Measurements from ENCODE around the gene TUBA4A. TPM values are rescaled to one million over a fixed set of nuclear protein-coding genes. Genes with fewer than 3 reads are reported as not detected.

TUBA4A gene
- total and polyA plus RNA-seq, 7 donors: 291 to 707 (median 556) TPM

- Histone ChIP-seq H3K9me3 (no peaks in the 10 kb centered on the region), H3K4me1 (peaks cover 20% of the 10 kb centered on the region), H3K27me3 (ENCODE audit: insufficient read depth in 3 of 3, low read length in 2 of 3) (no peaks in the 10 kb centered on the region), H3K4me3 (no peak overlapping the region), H3K27ac (no peak overlapping the region), H3K36me3 (ENCODE audit: insufficient read depth in 1 of 2, low read depth in 1 of 2) (peaks cover 8 to 88% of the 10 kb centered on the region in 2 donors)
- WGBS, 3 donors: 92 to 96% (median 93%) methylated on average over 31 of the region's 31 CpGs
- intact Hi-C loops (cut with DNase I): no loop called here
- DNase-seq: no peak
- TF ChIP-seq, protein P1, sequence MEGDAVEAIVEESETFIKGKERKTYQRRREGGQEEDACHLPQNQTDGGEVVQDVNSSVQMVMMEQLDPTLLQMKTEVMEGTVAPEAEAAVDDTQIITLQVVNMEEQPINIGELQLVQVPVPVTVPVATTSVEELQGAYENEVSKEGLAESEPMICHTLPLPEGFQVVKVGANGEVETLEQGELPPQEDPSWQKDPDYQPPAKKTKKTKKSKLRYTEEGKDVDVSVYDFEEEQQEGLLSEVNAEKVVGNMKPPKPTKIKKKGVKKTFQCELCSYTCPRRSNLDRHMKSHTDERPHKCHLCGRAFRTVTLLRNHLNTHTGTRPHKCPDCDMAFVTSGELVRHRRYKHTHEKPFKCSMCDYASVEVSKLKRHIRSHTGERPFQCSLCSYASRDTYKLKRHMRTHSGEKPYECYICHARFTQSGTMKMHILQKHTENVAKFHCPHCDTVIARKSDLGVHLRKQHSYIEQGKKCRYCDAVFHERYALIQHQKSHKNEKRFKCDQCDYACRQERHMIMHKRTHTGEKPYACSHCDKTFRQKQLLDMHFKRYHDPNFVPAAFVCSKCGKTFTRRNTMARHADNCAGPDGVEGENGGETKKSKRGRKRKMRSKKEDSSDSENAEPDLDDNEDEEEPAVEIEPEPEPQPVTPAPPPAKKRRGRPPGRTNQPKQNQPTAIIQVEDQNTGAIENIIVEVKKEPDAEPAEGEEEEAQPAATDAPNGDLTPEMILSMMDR (IDR thresholded peaks at IDR 0.05): no peak
- no peak for ATAC-seq
Observed at GRCh38 chr2:219223831-219224610, 29.7 kb downstream of the TUBA4A start.

DNA sequence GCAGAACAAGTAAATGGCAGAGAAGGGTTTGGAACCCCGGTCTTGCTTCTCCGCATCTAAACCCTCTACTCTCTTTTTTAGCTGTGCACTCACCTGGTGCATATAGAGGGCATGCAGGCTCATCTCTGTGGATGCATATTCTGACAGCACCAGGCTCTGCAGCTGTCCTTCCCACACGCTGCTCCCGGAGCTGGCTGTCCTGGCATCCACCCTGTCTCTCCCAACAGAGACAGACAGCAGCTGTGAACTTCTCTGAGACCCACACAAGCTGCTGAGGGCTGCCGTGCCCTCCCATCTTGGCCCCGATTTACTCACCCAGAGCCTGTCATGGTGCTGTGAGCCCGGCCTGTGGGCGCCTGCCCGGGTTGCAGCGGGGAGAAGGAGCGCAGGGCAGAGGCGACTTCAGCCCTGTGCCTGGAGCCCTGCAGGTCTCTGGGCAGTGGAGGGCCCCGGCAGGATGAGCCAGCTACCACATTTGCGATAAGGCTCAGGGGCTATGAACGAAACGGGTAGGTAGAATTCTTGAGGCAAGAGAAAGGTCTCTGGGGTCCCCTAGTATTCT lies 31.7 kb downstream of the TUBA4A start:
- intact Hi-C loops (cut with DNase I): no loop called here

GRCh38 chr2:219220652-219221402 lies 32.9 kb downstream of the TUBA4A start:
- intact Hi-C loops (cut with DNase I): no loop called here
- H3K4me1 ChIP-seq: peaks cover 23% of the 10 kb centered on the region
- peak overlapping the region; percentile 36 for H3K27ac ChIP-seq
- H3K9me3 ChIP-seq: no peaks in the 10 kb centered on the region
- TF ChIP-seq, protein P1 (IDR thresholded peaks at IDR 0.05): no peak
- DNase-seq (no peak), ATAC-seq (no peak)
- H3K27me3 ChIP-seq (ENCODE audit: insufficient read depth in 3 of 3, low read length in 2 of 3): no peaks in the 10 kb centered on the region
- WGBS, 3 donors: 87 to 89% (median 89%) methylated on average over 16 to 19 of the region's 19 CpGs
- H3K36me3 ChIP-seq (ENCODE audit: insufficient read depth in 1 of 2, low read depth in 1 of 2): peaks cover 8 to 76% of the 10 kb centered on the region in 2 donors
- no peak overlapping the region for H3K4me3 ChIP-seq

More for the DNA sequence above, 31.7 kb downstream of the TUBA4A start:
- Histone ChIP-seq H3K4me3 (no peak overlapping the region), H3K27me3 (ENCODE audit: insufficient read depth in 3 of 3, low read length in 2 of 3) (no peaks in the 10 kb centered on the region), H3K27ac (peak overlapping the region; percentile 23), H3K36me3 (ENCODE audit: insufficient read depth in 1 of 2, low read depth in 1 of 2) (peaks cover 8 to 77% of the 10 kb centered on the region in 2 donors), H3K9me3 (no peaks in the 10 kb centered on the region), H3K4me1 (peaks cover 15% of the 10 kb centered on the region)
- TF ChIP-seq, protein P1 (IDR thresholded peaks at IDR 0.05): no peak
- 63 to 72% (median 71%) methylated on average over 16 of the region's 16 CpGs for WGBS, 3 donors
- DNase-seq (no peak), ATAC-seq (no peak)

DNA sequence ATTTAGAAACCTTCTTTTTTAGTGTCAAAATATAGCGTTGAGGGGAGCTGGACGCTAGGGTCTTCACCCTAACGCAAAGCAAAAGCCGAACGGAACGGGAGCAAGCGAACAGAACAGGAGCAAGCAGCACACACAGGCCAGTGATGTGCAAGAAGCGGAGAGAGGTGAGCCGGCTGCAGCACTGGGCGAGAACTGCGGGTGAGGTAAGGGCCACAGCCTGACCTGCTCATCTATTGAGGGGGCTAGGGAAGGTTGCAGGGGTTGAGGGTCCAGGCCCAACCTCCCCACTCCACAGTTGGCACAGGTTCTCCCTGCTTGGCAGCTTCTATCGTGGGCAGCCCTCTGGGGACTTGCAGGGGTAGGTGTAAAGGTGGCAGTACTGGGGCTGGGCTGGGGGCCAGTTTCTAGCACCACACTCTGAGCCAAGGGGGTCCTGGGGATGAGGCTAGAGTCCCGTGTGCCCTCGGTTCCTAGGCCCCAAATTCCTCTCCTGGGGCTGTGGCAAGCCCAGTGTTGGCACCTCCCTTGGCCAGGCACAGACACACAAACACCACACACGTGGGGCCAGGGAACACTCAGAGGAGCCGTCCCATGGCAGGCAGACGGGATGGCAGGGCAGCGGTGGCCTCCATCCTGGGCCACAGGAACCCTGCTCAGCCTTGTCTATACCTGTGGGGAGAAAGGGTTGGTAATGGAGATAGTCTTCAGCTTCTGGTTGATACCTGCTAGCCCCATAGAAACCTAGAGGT lies 33.8 kb downstream of the TUBA4A start:
- Histone ChIP-seq H3K27me3 (ENCODE audit: insufficient read depth in 3 of 3, low read length in 2 of 3) (no peaks in the 10 kb centered on the region), H3K4me3 (peak overlapping the region; percentile 69), H3K9me3 (no peaks in the 10 kb centered on the region), H3K27ac (peak overlapping the region; percentile 92), H3K36me3 (ENCODE audit: insufficient read depth in 1 of 2, low read depth in 1 of 2) (peaks cover 6 to 76% of the 10 kb centered on the region in 2 donors), H3K4me1 (peaks cover 24% of the 10 kb centered on the region)
- DNase-seq (no peak), ATAC-seq (no peak)
- WGBS, 3 donors: 84 to 85% (median 85%) methylated on average over 18 of the region's 18 CpGs
- TF ChIP-seq, protein P1 (IDR thresholded peaks at IDR 0.05): no peak
- intact Hi-C loops (cut with DNase I): loop anchor here in 1 of 2 donors (5.0 kb wide), 1 partner anchor 43 kb away; the partner anchor contains the start of genes CNPPD1 and RETREG2
